Kidney (tissue), 14 donors: Measurements from ENCODE around the gene FBXL14. TPM values are rescaled to one million over a fixed set of nuclear protein-coding genes. Genes with fewer than 3 reads are reported as not detected.

Experiments used
- DNase-seq, 5 donors: peaks; one replicate each; pipeline ENCODE4 v3.0.0-alpha.2; 2013 to 2020
- FAIRE-seq: peaks from 2 replicates; lab custom pipeline; 2012; peaks lifted over from hg19 to GRCh38; lab: Jason Lieb, UNC
- H3K27ac ChIP-seq, 2 donors: one replicate each; pipeline ENCODE4 v1.7.0; 2013; ENCODE audit warnings: low read depth in 2 of 2, low read length in 2 of 2, inconsistent platforms in 1 of 2
- H3K27me3 ChIP-seq: one replicate; pipeline ENCODE4 v1.7.1; 2013; ENCODE audit warnings: low read length, inconsistent platforms; ENCODE audit not compliant: control insufficient read depth, insufficient read depth
- H3K36me3 ChIP-seq, 3 donors: one replicate each; pipeline versions ENCODE4 v1.7.0 to v1.7.1; 2013; ENCODE audit warnings: low read length in 3 of 3, control low read depth in 1 of 3, inconsistent platforms in 1 of 3; ENCODE audit not compliant: insufficient read depth in 3 of 3, control insufficient read depth in 2 of 3
- H3K4me1 ChIP-seq, 3 donors: one replicate each; pipeline versions ENCODE4 v1.7.0 to v1.7.1; 2013; ENCODE audit warnings: low read length in 3 of 3, inconsistent platforms in 1 of 3, low read depth in 1 of 3; ENCODE audit not compliant: control insufficient read depth in 2 of 3, insufficient read depth in 2 of 3
- H3K4me3 ChIP-seq, 3 donors: one replicate each; pipeline versions ENCODE4 v1.7.0 to v1.8.1; 2013; ENCODE audit warnings: low read length in 3 of 3, control low read depth in 1 of 3, inconsistent platforms in 1 of 3
- H3K9ac ChIP-seq, 3 donors: one replicate each; pipeline versions ENCODE4 v1.7.0 to v1.7.1; 2013; ENCODE audit warnings: low read length in 3 of 3, control low read depth in 1 of 3, inconsistent platforms in 1 of 3
- H3K9me3 ChIP-seq, 3 donors: one replicate each; pipeline versions ENCODE4 v1.7.0 to v1.7.1; 2013; ENCODE audit warnings: low read length in 3 of 3, control low read depth in 1 of 3, inconsistent platforms in 1 of 3; ENCODE audit not compliant: control insufficient read depth in 2 of 3, insufficient read depth in 1 of 3
- intact Hi-C: fragments of 100-400 bp; cut with DNase I; formaldehyde crosslinking; loops from one replicate; pipeline ENCODE4 v1.11.1; 2022
- polyA plus RNA-seq: library from polyadenylated mRNA; stranded (reverse); fragments of 350-450 nt; fragmentation: Illumina TruSeq; extraction: RNeasy Lipid Tissue Mini Kit (QIAGEN cat#74804); gene quantifications from one replicate; pipeline ENCODE4 v1.2.3, GENCODE V29; 2014; ENCODE audit warnings: low read depth, low replicate concordance; ENCODE audit not compliant: insufficient read depth
- total RNA-seq: library from RNA; stranded (reverse); fragmentation: NEBNext Ultra II Directional; extraction: Animal tissue kit (Norgen Biotek cat#: 25700); gene quantifications from one replicate; pipeline ENCODE4 v1.2.1, GENCODE V29; 2021
- TF ChIP-seq, protein P1 (sequence below): IDR thresholded peaks from 3 replicates; pipeline ENCODE4 v1.5.1; 2012; ENCODE audit warnings: mild to moderate bottlenecking, moderate library complexity, borderline replicate concordance; ENCODE audit not compliant: insufficient read depth; ENCODE audit errors: extremely low read depth
- donor health status: control.
- donor health status: control.
- donor health status: control.
- donor health status: control.
- donor health status: control.
- donor health status: DM: yes; HTN: yes; CAD: no.
- donor health status: Normal renal cell carcinoma (clear cell type).

The FBXL14 gene
- total and polyA plus RNA-seq, 2 donors from 2014 or later: 5.3 to 17.9 TPM

DNA sequence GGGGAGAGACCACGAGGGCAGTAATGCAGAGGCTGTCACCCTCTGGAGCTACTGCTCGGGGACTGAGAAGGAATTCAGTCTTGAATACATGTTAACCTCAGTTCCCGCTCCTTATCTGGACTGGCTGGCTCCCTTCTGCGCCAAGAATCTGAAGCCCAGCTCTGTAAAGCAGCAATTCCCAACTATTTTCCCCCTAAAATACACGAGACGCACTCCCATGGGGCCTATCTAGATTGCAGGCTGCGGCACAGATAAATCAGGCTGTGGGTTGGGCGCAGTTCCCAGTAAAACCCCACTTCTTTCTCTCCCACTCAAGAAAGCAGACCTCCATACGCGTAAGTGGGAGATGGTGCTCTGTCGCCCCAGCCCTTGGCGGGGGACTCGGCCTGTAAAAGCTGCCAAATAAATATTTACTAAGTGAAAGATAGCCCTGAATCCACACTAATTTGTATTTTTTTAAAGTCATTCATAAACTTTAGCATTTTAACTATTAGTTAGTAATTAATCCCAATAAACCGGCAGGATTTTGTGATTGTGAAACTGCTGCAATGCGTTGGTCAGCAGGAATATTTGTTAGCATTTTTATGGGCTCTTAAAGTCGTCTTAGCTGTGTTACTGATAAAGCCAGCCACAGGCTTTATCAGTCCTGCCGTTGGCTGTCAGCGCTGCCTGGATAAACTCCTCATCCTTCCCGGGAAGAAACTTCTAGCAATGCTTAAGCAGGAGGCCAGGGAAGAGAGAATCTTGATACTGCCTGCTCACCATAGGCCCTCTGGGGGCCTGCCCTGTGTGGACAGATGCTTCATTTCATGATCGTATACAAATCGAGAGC lies 17.8 kb downstream of the FBXL14 start:
- H3K4me3 ChIP-seq: peak overlapping the region in 2 of 3 donors; percentile 29 to 39
- no peak overlapping the region for H3K9ac ChIP-seq
- peak overlapping the region; percentile 40 to 79 for H3K27ac ChIP-seq
- intact Hi-C loops: no loop called here
- peaks cover 0 to 26% (median 5%) of the 10 kb centered on the region in 3 donors for H3K4me1 ChIP-seq
- TF ChIP-seq, protein P1, sequence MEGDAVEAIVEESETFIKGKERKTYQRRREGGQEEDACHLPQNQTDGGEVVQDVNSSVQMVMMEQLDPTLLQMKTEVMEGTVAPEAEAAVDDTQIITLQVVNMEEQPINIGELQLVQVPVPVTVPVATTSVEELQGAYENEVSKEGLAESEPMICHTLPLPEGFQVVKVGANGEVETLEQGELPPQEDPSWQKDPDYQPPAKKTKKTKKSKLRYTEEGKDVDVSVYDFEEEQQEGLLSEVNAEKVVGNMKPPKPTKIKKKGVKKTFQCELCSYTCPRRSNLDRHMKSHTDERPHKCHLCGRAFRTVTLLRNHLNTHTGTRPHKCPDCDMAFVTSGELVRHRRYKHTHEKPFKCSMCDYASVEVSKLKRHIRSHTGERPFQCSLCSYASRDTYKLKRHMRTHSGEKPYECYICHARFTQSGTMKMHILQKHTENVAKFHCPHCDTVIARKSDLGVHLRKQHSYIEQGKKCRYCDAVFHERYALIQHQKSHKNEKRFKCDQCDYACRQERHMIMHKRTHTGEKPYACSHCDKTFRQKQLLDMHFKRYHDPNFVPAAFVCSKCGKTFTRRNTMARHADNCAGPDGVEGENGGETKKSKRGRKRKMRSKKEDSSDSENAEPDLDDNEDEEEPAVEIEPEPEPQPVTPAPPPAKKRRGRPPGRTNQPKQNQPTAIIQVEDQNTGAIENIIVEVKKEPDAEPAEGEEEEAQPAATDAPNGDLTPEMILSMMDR: no peak
- no peaks in the 10 kb centered on the region for H3K36me3 ChIP-seq
- H3K9me3 ChIP-seq: no peaks in the 10 kb centered on the region
- FAIRE-seq: no peak
- DNase-seq: peak; percentile 53 to 95 (median 80)
- no peaks in the 10 kb centered on the region for H3K27me3 ChIP-seq

DNA sequence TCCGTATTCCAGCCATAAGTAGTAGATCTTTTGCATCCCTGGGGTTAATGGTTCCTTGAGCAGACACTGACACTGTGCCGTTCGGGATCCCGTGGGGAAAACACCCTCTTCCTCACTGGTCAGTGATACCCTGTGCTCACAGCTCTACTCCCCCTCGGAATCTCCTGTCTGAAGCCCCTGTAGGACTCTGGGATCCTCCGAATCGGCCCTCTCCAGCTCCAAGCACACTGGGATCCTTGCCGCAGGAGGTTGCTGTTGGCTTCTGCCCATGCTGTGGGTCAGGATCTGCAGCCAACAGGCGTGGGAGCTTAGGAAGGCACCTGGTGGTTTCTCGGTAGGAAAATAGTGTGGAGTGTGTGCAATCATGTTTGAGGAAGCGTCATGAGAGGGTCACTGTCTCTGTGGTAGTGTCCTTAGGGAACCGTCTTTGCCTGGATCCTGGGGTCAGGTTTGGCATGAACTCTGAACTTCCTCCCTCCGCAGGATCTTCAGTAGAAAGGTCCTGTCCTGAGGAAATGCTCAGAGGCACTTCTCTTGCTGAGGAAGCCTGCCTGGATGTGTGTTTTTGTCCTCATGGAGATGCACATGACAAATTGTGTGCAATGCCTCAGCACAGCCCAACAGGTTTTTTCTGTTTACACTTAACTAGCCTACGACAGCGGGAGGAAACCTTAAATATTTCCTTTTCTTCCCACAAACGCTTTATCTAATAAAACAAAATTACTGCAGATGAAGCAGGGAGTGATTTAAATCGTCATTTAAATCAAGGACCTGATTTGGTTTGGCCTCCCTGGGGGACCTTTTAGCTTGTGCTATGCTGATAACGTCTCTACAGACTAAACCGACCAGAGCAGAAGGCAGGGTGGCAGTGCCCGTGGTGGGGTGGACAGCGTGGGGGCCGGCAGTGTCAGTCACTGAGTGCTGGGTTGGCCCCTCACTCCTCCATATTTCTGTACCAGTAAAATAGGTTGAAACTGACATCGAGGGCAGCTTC lies 18.7 kb downstream of the FBXL14 start:
- H3K27ac ChIP-seq: peak overlapping the region; percentile 40 to 79
- H3K27me3 ChIP-seq: no peaks in the 10 kb centered on the region
- intact Hi-C loops: no loop called here
- TF ChIP-seq, protein P1: no peak
- DNase-seq (peak in 2 of 5 donors; percentile 77 to 89), FAIRE-seq (no peak)
- no peaks in the 10 kb centered on the region for H3K36me3 ChIP-seq
- no peak overlapping the region for H3K9ac ChIP-seq
- H3K9me3 ChIP-seq: no peaks in the 10 kb centered on the region
- peak overlapping the region in 1 of 3 donors; percentile 20 for H3K4me3 ChIP-seq
- peaks cover 0 to 20% (median 5%) of the 10 kb centered on the region in 3 donors for H3K4me1 ChIP-seq

DNA sequence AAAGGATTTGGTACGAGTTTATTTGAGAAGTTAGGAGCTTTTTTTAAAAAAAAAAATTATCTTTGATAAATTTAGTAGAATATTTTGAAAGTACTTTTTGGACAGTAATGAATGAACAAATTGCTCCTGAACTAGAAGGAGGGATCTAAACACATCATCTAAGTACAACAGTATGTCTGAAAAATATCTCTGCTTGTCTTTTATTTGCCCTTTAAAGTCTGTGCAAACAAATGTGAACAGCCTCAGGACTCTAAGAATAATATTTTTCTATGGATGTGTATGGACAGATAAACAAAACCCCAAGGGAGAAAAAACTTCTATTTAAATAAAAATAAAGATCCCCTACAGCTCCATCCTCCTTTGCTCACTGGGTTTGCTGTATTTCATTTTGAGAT lies 19.5 kb downstream of the FBXL14 start:
- Histone ChIP-seq H3K9me3 (no peaks in the 10 kb centered on the region), H3K27ac (no peak overlapping the region), H3K9ac (no peak overlapping the region), H3K27me3 (no peaks in the 10 kb centered on the region), H3K4me1 (peaks cover 0 to 20% (median 5%) of the 10 kb centered on the region in 3 donors), H3K4me3 (no peak overlapping the region), H3K36me3 (no peaks in the 10 kb centered on the region)
- no peak for DNase-seq
- intact Hi-C loops: no loop called here
- FAIRE-seq: no peak
- TF ChIP-seq, protein P1: no peak
